ENCODE data around the gene SLAMF7.

SLAMF7 gene

DNA sequence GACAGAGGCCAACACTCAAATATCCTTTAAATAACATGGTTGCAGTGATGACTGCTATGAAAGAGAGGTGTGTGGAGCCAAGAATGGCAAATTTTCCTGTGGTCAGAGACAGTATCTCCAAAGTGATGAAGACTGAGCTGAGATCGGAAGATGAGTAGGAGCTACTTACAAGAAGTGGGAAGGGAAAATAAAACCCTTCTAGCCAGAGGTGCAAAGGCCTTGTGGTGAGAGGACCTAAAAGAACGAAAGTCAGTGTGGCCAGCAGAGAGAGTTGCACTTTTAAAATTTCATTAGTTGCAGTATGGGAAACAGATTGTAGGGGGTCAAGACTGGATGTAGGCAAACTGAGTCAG lies 17.8 kb downstream of the SLAMF7 start:
- H3K4me3 ChIP-seq (ENCODE audit: low read depth, low read length): no peak overlapping the region
- DNase-seq (ENCODE audit: low read depth, low spot score): no peak
- no peak for TF ChIP-seq CTCF (IDR thresholded peaks at IDR 0.05; ENCODE audit: low read depth, low read length)
- in situ Hi-C loops (cut with HindIII; ENCODE audit: low sequenced_read_pairs): no loop called here

GRCh38 chr1:160758521-160758920 lies 19.5 kb downstream of the SLAMF7 start:
- TF ChIP-seq CTCF (IDR thresholded peaks at IDR 0.05; ENCODE audit: low read depth, low read length): no peak
- no peak overlapping the region for H3K4me3 ChIP-seq (ENCODE audit: low read depth, low read length)
- in situ Hi-C loops (cut with HindIII; ENCODE audit: low sequenced_read_pairs): no loop called here
- no peak for DNase-seq (ENCODE audit: low read depth, low spot score)

- DNase-seq (ENCODE audit: low read depth, low spot score): no peak
- H3K4me3 ChIP-seq (ENCODE audit: low read depth, low read length): no peak overlapping the region
- in situ Hi-C loops (cut with HindIII; ENCODE audit: low sequenced_read_pairs): no loop called here
- TF ChIP-seq CTCF (IDR thresholded peaks at IDR 0.05; ENCODE audit: low read depth, low read length): no peak
Measured at GRCh38 chr1:160759740-160760139, 20.7 kb downstream of the SLAMF7 start.

GRCh38 chr1:160761046-160761445 lies 22.0 kb downstream of the SLAMF7 start:
- DNase-seq (ENCODE audit: low read depth, low spot score): no peak
- no peak overlapping the region for H3K4me3 ChIP-seq (ENCODE audit: low read depth, low read length)
- in situ Hi-C loops (cut with HindIII; ENCODE audit: low sequenced_read_pairs): no loop called here
- TF ChIP-seq CTCF (IDR thresholded peaks at IDR 0.05; ENCODE audit: low read depth, low read length): no peak

DNA sequence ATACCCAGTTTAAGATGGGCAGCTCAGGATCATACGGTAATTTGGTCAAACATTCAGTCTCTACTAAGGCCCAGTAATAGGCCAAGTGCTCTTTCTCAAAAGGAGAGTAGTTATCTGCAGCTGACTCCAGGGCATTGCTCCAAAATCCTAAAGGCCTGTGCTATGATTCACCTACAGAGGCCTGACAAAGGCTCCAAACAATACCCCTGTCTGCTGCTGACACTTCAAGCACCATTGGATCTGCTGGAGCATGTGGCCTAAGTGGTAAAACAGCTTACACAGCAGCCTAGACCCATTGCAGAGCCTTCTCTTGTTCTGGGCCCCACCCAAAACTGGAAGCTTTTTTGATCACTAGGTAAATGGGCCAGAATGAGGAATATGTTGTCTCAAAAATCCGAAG lies 22.8 kb downstream of the SLAMF7 start:
- no peak for DNase-seq (ENCODE audit: low read depth, low spot score)
- in situ Hi-C loops (cut with HindIII; ENCODE audit: low sequenced_read_pairs): no loop called here
- no peak for TF ChIP-seq CTCF (IDR thresholded peaks at IDR 0.05; ENCODE audit: low read depth, low read length)
- H3K4me3 ChIP-seq (ENCODE audit: low read depth, low read length): no peak overlapping the region

DNA sequence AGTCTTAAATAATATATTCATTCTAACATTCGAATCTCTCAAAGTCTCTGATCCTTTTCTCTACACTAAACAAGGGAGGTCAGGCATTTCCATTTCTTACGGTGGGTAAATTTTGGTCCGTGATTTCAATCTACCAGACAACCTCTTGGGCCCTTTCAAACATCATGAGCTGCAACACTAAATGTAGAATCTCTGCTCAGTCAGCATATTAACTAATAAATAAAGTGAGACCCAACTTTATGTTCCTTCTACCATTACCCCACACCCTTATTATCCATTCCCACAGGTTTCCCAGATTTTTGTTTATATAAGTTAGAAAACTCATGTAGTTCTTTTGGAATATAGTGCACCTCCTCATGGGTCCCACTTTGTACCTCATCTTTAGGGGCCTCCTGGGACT lies 24.9 kb downstream of the SLAMF7 start:
- no peak overlapping the region for H3K4me3 ChIP-seq (ENCODE audit: low read depth, low read length)
- no peak for DNase-seq (ENCODE audit: low read depth, low spot score)
- no peak for TF ChIP-seq CTCF (IDR thresholded peaks at IDR 0.05; ENCODE audit: low read depth, low read length)
- in situ Hi-C loops (cut with HindIII; ENCODE audit: low sequenced_read_pairs): no loop called here
